Body of pancreas (tissue), 4 donors: ENCODE measurements around the gene SPOCK1. TPM values are rescaled to one million over a fixed set of nuclear protein-coding genes. Genes with fewer than 3 reads are reported as not detected.

ENCODE experiments used
- ATAC-seq: fragments of 150-250 bp; one replicate; pipeline ENCODE4 v1.9.1; 2016
- DNase-seq, 4 donors: peaks; one replicate each; pipeline ENCODE4 v3.0.0-alpha.2; 2019
- H3K27ac ChIP-seq, 4 donors: fragments of 200-600 bp; sonication (generic); 1 replicate in 3 of 4; 2 replicates in 1 of 4; pipeline versions ENCODE4 v1.5.1 to v1.6.1; 2016 to 2019; ENCODE audit warnings: mild to moderate bottlenecking in 1 of 4, mixed read lengths in 1 of 4, moderate library complexity in 1 of 4
- H3K27me3 ChIP-seq, 2 donors: fragments of 200-600 bp; sonication (generic); one replicate each; pipeline ENCODE4 v1.6.0; 2016; ENCODE audit warnings: mild to moderate bottlenecking in 1 of 2
- H3K36me3 ChIP-seq, 2 donors: fragments of 200-600 bp; sonication (generic); replicated peaks in 1 of 2; 2 replicates each; pipeline ENCODE4 v1.5.1; 2016; ENCODE audit warnings: low read depth in 2 of 2; ENCODE audit not compliant: insufficient read depth in 1 of 2
- H3K4me1 ChIP-seq: fragments of 200-600 bp; sonication (generic); one replicate; pipeline ENCODE4 v1.6.0; 2016
- H3K4me3 ChIP-seq, 2 donors: fragments of 200-600 bp; sonication (generic); 1 replicate in 1 of 2; 2 replicates in 1 of 2; pipeline ENCODE4 v1.5.1; 2016 to 2019
- H3K9me3 ChIP-seq, 3 donors: fragments of 200-600 bp; sonication (generic); 1 replicate in 2 of 3; 2 replicates in 1 of 3; pipeline ENCODE4 v1.5.1; 2016
- POLR2A ChIP-seq, 3 donors: fragments of 450-650 bp; IDR thresholded peaks; one replicate each; pipeline ENCODE4 v1.6.1; 2016; ENCODE audit warnings: antibody characterized with exemption in 3 of 3, mild to moderate bottlenecking in 2 of 3
- WGBS, 2 donors: methylation state at CpG; one replicate each; pipeline ENCODE4 v1.1.5; 2017; 5-methylcytosine and 5-hydroxymethylcytosine counted together
- intact Hi-C: fragments of 100-400 bp; cut with DNase I; formaldehyde crosslinking; loops from one replicate; pipeline ENCODE4 v1.15.1; 2023
- total RNA-seq, 2 donors: library from RNA; depleted of rRNA; stranded (reverse); fragments of >200 nt; gene quantifications; one replicate each; pipeline ENCODE4 v1.1.0, GENCODE V29; 2016
- TF ChIP-seq, protein P1 (sequence below), 7 experiments: fragments of 450-650 bp in 4 of 7; fragments of 200-600 bp in 3 of 7; sonication (generic) in 3 of 7; IDR thresholded peaks; one replicate each; pipeline ENCODE4 v1.5.1; 2016 to 2019; ENCODE audit warnings: antibody characterized with exemption in 7 of 7

Gene SPOCK1
- total RNA-seq, 2 donors from 2014 or later: 22.4 to 30.6 TPM

DNA sequence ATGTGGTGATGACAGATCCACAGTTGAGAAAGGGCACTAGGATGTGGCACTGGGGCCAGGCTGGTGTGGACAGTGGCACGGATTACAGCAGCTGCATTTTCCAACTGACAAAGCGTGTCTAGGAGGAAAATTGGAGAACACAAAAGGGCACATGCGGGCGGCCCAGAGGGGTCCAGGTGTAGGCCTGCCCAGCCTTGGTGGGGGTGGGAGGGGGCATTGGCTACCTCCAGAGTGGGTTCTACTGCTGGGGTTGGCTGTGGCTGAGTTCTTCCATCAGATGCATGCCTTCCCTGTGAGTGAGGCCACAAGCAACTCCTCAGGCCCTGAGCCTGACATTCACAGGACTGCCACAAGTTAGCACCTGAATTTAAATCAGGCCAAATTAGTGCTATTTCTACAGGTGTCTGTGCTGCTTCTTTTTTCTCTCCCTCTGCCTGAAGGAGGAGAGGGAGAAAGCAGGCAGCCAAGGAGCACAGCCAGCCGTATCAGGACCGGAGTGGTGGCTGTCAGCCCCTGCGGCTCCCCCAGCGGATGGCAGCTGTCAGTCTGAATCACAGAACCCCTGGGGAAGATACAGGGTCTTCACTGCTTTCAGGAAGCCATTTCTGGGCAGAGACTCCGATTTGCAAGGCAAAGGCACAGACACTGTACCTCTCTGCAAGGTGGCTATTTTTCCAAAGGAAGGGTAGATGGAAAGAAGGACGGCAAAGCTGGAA lies 464.2 kb downstream of the SPOCK1 start:
- WGBS, 2 donors: 87 to 92% methylated on average over 9 to 10 of the region's 10 CpGs
- H3K36me3 ChIP-seq: no peaks in the 10 kb centered on the region

DNA sequence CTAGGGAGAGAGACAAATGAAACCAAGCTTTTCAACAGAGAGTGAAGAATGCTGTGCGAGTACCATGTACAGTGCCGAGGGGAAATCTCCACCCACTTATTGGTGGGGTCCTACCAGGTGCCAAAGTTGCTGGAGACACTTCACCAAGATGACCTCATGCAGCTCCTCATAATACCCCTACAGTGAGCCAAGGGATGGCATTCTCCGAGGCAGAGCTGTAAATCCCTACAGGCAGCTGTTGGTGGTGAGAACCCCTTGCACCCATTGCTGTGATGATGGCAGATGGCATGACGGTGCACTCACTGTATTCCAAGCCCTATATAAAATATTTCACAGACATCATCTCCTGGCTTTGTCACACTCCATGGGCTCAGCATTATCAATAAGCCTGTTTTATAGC lies 464.9 kb downstream of the SPOCK1 start:
- ATAC-seq (no peak), DNase-seq (no peak)
- H3K4me1 ChIP-seq: no peaks in the 10 kb centered on the region
- 82 to 94% methylated on average over 3 to 4 of the region's 4 CpGs for WGBS, 2 donors
- no peaks in the 10 kb centered on the region for H3K36me3 ChIP-seq
- no peak for TF ChIP-seq POLR2A (IDR thresholded peaks at IDR 0.05)
- TF ChIP-seq, protein P1, sequence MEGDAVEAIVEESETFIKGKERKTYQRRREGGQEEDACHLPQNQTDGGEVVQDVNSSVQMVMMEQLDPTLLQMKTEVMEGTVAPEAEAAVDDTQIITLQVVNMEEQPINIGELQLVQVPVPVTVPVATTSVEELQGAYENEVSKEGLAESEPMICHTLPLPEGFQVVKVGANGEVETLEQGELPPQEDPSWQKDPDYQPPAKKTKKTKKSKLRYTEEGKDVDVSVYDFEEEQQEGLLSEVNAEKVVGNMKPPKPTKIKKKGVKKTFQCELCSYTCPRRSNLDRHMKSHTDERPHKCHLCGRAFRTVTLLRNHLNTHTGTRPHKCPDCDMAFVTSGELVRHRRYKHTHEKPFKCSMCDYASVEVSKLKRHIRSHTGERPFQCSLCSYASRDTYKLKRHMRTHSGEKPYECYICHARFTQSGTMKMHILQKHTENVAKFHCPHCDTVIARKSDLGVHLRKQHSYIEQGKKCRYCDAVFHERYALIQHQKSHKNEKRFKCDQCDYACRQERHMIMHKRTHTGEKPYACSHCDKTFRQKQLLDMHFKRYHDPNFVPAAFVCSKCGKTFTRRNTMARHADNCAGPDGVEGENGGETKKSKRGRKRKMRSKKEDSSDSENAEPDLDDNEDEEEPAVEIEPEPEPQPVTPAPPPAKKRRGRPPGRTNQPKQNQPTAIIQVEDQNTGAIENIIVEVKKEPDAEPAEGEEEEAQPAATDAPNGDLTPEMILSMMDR (IDR thresholded peaks at IDR 0.05): no peak
- no peaks in the 10 kb centered on the region for H3K9me3 ChIP-seq
- H3K27me3 ChIP-seq: no peaks in the 10 kb centered on the region
- H3K27ac ChIP-seq: no peak overlapping the region
- H3K4me3 ChIP-seq: no peak overlapping the region
- intact Hi-C loops: no loop called here

More for the DNA sequence above, 464.2 kb downstream of the SPOCK1 start:
- intact Hi-C loops: no loop called here
- Histone ChIP-seq H3K4me3 (no peak overlapping the region), H3K4me1 (no peaks in the 10 kb centered on the region), H3K27me3 (no peaks in the 10 kb centered on the region), H3K27ac (no peak overlapping the region), H3K9me3 (no peaks in the 10 kb centered on the region)
- no peak for DNase-seq
- no peak for TF ChIP-seq POLR2A (IDR thresholded peaks at IDR 0.05)
- TF ChIP-seq, protein P1 (IDR thresholded peaks at IDR 0.05): no peak
- no peak for ATAC-seq

DNA sequence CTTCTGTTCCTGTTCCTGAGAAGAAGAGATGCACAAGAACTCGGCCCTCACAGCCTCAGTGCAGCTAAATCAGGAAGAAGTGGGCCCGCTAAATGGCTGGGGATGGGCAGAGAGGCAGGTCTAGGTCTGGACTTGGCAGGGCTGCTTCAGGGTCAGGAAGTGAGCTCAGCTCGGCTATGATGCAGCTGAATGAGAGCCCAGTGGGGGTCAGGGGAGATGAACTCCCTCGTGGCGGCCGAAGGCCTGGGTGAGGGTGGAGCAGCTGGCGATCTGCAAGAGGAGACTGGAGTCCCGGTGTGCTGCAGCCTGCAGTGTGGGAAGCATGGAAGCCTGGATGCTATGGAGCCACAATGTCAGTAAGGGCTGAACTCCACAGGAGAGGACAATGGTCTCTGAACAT lies 466.2 kb downstream of the SPOCK1 start:
- no peak for ATAC-seq
- Histone ChIP-seq H3K36me3 (no peaks in the 10 kb centered on the region), H3K4me3 (no peak overlapping the region), H3K9me3 (no peaks in the 10 kb centered on the region), H3K4me1 (no peaks in the 10 kb centered on the region), H3K27ac (no peak overlapping the region), H3K27me3 (no peaks in the 10 kb centered on the region)
- 82 to 86% methylated on average over 8 of the region's 8 CpGs for WGBS, 2 donors
- intact Hi-C loops: no loop called here
- TF ChIP-seq, protein P1 (IDR thresholded peaks at IDR 0.05): no peak
- TF ChIP-seq POLR2A (IDR thresholded peaks at IDR 0.05): no peak
- DNase-seq: no peak

DNA sequence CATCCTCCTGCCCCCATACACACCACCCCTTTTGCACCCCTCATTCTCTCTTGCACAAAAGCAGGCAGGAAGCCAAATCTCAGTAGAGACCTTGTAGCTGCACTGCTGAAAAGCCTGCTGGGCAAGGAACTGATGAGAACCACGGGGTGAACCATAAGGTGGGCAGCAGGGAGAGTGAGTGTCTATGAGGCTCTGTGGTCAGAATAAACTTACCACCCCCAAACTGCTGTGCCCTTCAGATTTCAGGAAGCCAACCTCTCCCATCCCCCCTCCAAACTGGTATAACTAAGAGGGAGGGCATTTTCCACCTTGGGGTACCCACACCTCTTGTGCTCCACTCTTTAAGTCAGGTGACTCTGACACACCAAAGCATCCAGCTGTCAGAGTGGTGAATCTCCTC lies 471.4 kb downstream of the SPOCK1 start:
- DNase-seq (no peak), ATAC-seq (no peak)
- intact Hi-C loops: no loop called here
- Histone ChIP-seq H3K4me1 (no peaks in the 10 kb centered on the region), H3K36me3 (no peaks in the 10 kb centered on the region), H3K27me3 (no peaks in the 10 kb centered on the region), H3K27ac (no peak overlapping the region), H3K9me3 (no peaks in the 10 kb centered on the region), H3K4me3 (no peak overlapping the region)
- 33 to 38% methylated on average over 1 of the region's 1 CpG for WGBS, 2 donors
- no peak for TF ChIP-seq POLR2A (IDR thresholded peaks at IDR 0.05)
- TF ChIP-seq, protein P1 (IDR thresholded peaks at IDR 0.05): no peak

DNA sequence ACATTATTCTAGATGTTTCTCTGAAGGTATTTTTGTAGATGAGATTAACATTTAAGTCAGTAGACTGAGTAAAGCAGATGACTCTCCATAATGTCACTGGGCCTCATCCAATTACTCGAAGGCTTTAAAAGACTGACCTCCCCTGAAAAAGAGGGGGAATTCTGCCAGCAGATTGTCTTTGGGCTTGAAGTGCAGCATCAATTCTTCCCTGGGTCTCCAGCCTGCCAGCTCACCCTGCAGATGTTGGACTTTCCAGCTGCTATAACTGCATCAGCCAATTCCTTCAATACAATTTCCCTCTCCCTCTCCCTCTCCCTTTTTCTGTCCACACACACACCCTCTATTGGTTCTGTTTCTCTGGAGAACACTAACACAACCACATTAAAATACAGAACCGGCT lies 472.8 kb downstream of the SPOCK1 start:
- ATAC-seq (no peak), DNase-seq (no peak)
- no peak for TF ChIP-seq POLR2A (IDR thresholded peaks at IDR 0.05)
- TF ChIP-seq, protein P1 (IDR thresholded peaks at IDR 0.05): no peak
- no peaks in the 10 kb centered on the region for H3K27me3 ChIP-seq
- no peak overlapping the region for H3K4me3 ChIP-seq
- intact Hi-C loops: no loop called here
- WGBS, 2 donors: 86 to 90% methylated on average over 2 of the region's 2 CpGs
- no peaks in the 10 kb centered on the region for H3K36me3 ChIP-seq
- H3K4me1 ChIP-seq: no peaks in the 10 kb centered on the region
- H3K9me3 ChIP-seq: no peaks in the 10 kb centered on the region
- no peak overlapping the region for H3K27ac ChIP-seq
